Measurements from ENCODE around the gene RNF6. TPM values are rescaled to one million over a fixed set of nuclear protein-coding genes. Genes with fewer than 3 reads are reported as not detected.
A peak's percentile ranks its signal among the peaks of the same experiment; 100 is the strongest.

The RNF6 gene
- total and polyA plus RNA-seq, 2 donors from 2014 or later, result 11.4 to 29.0 TPM

DNA sequence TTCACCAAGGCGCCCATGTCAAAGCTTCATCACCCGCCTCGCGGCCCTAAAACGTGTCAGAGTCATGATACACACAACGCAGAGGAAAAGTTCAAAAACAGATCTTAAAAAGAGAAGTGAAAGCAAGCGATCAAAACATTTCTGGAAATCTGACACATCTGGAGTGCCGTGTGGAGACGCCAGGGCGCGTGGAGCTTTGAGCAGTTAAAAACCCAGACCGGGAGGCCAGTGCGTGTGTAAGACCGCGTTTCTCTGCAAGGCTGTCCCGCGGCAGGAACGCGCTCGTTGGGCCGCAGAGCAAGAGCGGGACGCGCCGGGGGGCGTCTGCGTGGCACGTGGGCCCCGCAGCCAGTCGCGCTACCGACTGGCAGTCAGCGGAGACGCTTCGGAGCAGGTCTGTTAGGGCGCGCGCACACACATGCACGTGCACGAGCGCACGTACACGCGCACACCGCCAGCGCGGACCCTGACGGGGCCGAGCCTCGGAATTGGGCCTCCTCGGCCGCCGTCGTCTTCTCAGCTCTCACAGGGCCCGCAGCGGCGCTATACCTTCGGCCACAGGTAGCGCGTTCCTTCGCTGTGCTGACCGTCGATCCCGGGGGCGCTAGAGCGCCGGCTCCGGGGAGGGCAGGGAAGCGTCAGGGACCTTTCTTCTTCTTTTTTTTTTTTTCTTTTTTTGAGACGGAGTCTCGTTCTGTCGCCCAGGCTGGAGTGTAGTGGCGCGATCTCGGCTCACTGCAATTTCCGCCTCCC is 35.8 kb downstream of the RNF6 start:
- Histone ChIP-seq H3K4me1 (ENCODE audit: control insufficient read depth in 2 of 3, insufficient read depth in 2 of 3, low read depth in 1 of 3, low read length in 3 of 3) (peaks cover 0 to 9% (median 4%) of the 10 kb centered on the region in 3 donors), H3K27ac (ENCODE audit: low read depth in 2 of 2, low read length in 2 of 2) (peak overlapping the region; percentile 55 to 88), H3K36me3 (ENCODE audit: control insufficient read depth in 2 of 3, insufficient read depth in 3 of 3, low read length in 3 of 3) (no peaks in the 10 kb centered on the region), H3K9ac (ENCODE audit: low read length in 3 of 3) (peak overlapping the region; percentile 50 to 96 (median 60)), H3K27me3 (ENCODE audit: control insufficient read depth, insufficient read depth, low read length) (no peaks in the 10 kb centered on the region), H3K4me3 (ENCODE audit: low read length in 3 of 3) (peak overlapping the region; percentile 73 to 89 (median 84)), H3K9me3 (ENCODE audit: control insufficient read depth in 2 of 3, insufficient read depth in 1 of 3, low read length in 3 of 3) (no peaks in the 10 kb centered on the region)
- intact Hi-C loops (cut with DNase I), result loop anchor here (10.0 kb wide), 1 partner anchor 309 kb away; no protein-coding TSS in a partner anchor
- TF ChIP-seq, protein P1, sequence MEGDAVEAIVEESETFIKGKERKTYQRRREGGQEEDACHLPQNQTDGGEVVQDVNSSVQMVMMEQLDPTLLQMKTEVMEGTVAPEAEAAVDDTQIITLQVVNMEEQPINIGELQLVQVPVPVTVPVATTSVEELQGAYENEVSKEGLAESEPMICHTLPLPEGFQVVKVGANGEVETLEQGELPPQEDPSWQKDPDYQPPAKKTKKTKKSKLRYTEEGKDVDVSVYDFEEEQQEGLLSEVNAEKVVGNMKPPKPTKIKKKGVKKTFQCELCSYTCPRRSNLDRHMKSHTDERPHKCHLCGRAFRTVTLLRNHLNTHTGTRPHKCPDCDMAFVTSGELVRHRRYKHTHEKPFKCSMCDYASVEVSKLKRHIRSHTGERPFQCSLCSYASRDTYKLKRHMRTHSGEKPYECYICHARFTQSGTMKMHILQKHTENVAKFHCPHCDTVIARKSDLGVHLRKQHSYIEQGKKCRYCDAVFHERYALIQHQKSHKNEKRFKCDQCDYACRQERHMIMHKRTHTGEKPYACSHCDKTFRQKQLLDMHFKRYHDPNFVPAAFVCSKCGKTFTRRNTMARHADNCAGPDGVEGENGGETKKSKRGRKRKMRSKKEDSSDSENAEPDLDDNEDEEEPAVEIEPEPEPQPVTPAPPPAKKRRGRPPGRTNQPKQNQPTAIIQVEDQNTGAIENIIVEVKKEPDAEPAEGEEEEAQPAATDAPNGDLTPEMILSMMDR (IDR thresholded peaks at IDR 0.05; ENCODE audit: borderline replicate concordance, extremely low read depth, insufficient read depth), result peak; percentile 48
- FAIRE-seq, result no peak
- DNase-seq, result peak; percentile 94 to 96 (median 95)

DNA sequence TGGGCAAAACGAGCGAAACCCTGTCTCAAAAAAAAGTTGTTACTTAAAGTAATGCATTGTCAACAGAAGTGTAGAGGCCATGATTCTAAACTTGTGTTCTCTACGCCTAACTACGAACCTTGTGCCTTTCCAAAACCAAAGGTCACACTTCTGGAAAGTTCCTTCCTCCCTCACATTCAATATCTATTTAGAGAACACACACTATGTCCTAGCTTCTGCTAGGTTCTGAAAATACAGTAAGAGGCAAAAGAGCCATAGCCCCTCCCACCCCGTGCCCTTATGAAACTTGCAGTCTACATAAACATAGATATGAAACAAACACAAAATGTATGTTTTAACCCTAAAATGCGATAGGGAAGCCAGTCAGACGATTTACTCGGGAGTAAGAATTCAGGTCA is 36.4 kb downstream of the RNF6 start:
- H3K9me3 ChIP-seq (ENCODE audit: control insufficient read depth in 2 of 3, insufficient read depth in 1 of 3, low read length in 3 of 3), result no peaks in the 10 kb centered on the region
- FAIRE-seq (no peak), DNase-seq (no peak)
- peak overlapping the region; percentile 50 to 96 (median 60) for H3K9ac ChIP-seq (ENCODE audit: low read length in 3 of 3)
- intact Hi-C loops (cut with DNase I), result loop anchor here (10.0 kb wide), 1 partner anchor 309 kb away; no protein-coding TSS in a partner anchor
- peaks cover 0 to 9% (median 4%) of the 10 kb centered on the region in 3 donors for H3K4me1 ChIP-seq (ENCODE audit: control insufficient read depth in 2 of 3, insufficient read depth in 2 of 3, low read depth in 1 of 3, low read length in 3 of 3)
- no peaks in the 10 kb centered on the region for H3K27me3 ChIP-seq (ENCODE audit: control insufficient read depth, insufficient read depth, low read length)
- H3K27ac ChIP-seq (ENCODE audit: low read depth in 2 of 2, low read length in 2 of 2), result peak overlapping the region; percentile 55 to 88
- H3K36me3 ChIP-seq (ENCODE audit: control insufficient read depth in 2 of 3, insufficient read depth in 3 of 3, low read length in 3 of 3), result no peaks in the 10 kb centered on the region
- peak overlapping the region; percentile 73 to 89 (median 84) for H3K4me3 ChIP-seq (ENCODE audit: low read length in 3 of 3)
- TF ChIP-seq, protein P1 (IDR thresholded peaks at IDR 0.05; ENCODE audit: borderline replicate concordance, extremely low read depth, insufficient read depth), result no peak

DNA sequence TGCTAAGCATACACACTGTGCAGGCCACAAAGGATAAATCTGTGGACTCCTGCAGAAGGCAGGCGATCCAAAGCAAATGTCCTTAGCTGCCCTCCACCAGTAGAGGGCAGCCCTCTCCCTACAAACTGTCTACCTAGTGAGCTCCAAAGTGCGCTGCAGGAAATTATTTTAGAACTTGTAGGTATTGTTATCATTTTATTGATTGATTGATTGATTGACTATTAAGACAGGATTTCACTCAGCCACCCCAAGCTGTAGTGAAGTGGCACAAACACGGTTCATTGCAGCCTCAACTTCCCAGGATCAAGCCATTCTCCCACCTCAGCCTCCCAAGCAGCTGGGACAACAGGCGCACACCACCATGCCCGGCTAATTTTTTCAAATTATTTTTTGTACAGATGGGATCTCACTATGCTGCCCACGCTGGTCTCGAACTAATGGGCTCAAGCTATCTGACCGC is 37.3 kb downstream of the RNF6 start:
- FAIRE-seq (peak; percentile 91), DNase-seq (peak in 4 of 5 donors; percentile 43 to 86 (median 72))
- no peak overlapping the region for H3K4me3 ChIP-seq (ENCODE audit: low read length in 3 of 3)
- H3K27ac ChIP-seq (ENCODE audit: low read depth in 2 of 2, low read length in 2 of 2), result no peak overlapping the region
- no peaks in the 10 kb centered on the region for H3K9me3 ChIP-seq (ENCODE audit: control insufficient read depth in 2 of 3, insufficient read depth in 1 of 3, low read length in 3 of 3)
- H3K36me3 ChIP-seq (ENCODE audit: control insufficient read depth in 2 of 3, insufficient read depth in 3 of 3, low read length in 3 of 3), result no peaks in the 10 kb centered on the region
- H3K9ac ChIP-seq (ENCODE audit: low read length in 3 of 3), result no peak overlapping the region
- peaks cover 0 to 9% (median 4%) of the 10 kb centered on the region in 3 donors for H3K4me1 ChIP-seq (ENCODE audit: control insufficient read depth in 2 of 3, insufficient read depth in 2 of 3, low read depth in 1 of 3, low read length in 3 of 3)
- intact Hi-C loops (cut with DNase I), result loop anchor here (10.0 kb wide), 1 partner anchor 310 kb away; no protein-coding TSS in a partner anchor
- no peaks in the 10 kb centered on the region for H3K27me3 ChIP-seq (ENCODE audit: control insufficient read depth, insufficient read depth, low read length)
- TF ChIP-seq, protein P1 (IDR thresholded peaks at IDR 0.05; ENCODE audit: borderline replicate concordance, extremely low read depth, insufficient read depth), result peak; percentile 92

Data from kidney (tissue), 14 donors.